Measurements from ENCODE around the gene WDR72.

Gene WDR72

GRCh38 chr15:53573091-53573490, 186.4 kb downstream of the WDR72 start:
- POLR2A ChIA-PET: no interaction called here
- no peak for TF ChIP-seq L3MBTL2 (conservative IDR thresholded peaks at IDR 0.05)
- TF ChIP-seq ZNF384 (IDR thresholded peaks at IDR 0.05): no peak
- no peak for TF ChIP-seq FOXA1 (IDR thresholded peaks at IDR 0.05)
- TF ChIP-seq NFRKB (IDR thresholded peaks at IDR 0.05): no peak
- no peak for TF ChIP-seq SP1 (IDR thresholded peaks at IDR 0.05)
- no peak for TF ChIP-seq FOXM1 (IDR thresholded peaks at IDR 0.05; ENCODE audit: borderline replicate concordance)
- TF ChIP-seq HDGF (IDR thresholded peaks at IDR 0.05; ENCODE audit: borderline replicate concordance): no peak
- CTCF ChIA-PET: no interaction called here
- no peak for DNase-seq (ENCODE audit: extremely low spot score)

DNA sequence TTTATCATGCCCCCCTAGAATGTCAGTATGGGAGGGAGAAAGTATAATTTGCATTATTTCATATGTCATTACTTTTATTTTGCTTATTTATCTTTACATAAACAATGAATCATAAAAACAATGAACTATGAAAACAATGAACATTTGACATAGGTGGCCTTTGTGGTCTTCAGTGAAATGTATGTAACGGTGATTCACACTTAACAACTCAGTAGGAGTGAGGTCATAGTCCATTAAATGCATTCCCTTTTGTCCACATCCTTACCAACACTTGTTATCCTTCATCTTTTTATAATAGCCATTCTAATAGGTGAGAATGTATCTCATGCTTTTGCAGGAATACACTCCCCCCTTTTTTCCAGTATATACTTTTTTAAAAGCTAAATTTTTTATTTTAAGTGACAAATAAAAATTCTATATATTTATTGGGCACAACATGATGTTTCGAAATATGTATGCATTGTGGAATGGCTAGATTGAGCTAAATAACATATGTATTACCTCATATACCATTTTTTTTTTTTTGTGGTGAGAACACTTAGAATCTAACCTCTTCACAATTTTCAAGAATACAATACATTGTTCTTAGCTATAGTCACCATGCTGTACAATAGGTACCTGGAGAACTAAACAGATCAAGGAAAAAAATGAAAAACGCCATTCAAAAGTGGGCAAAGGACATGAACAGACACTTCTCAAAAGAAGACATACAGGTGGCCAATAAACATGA, 189.5 kb downstream of the WDR72 start:
- TF ChIP-seq FOXA1 (IDR thresholded peaks at IDR 0.05): no peak
- no peak for TF ChIP-seq HDGF (IDR thresholded peaks at IDR 0.05; ENCODE audit: borderline replicate concordance)

GRCh38 chr15:53566912-53567311, 192.6 kb downstream of the WDR72 start:
- TF ChIP-seq FOXM1 (IDR thresholded peaks at IDR 0.05; ENCODE audit: borderline replicate concordance) (no peak), NFRKB (IDR thresholded peaks at IDR 0.05) (no peak), CTBP1 (IDR thresholded peaks at IDR 0.05; ENCODE audit: borderline replicate concordance) (no peak), PKNOX1 (IDR thresholded peaks at IDR 0.05) (no peak), SP1 (IDR thresholded peaks at IDR 0.05) (no peak), ARNT (IDR thresholded peaks at IDR 0.05) (no peak), ZNF384 (IDR thresholded peaks at IDR 0.05) (no peak)
- CTCF ChIA-PET: no interaction called here
- POLR2A ChIA-PET: no interaction called here
- DNase-seq (ENCODE audit: extremely low spot score): no peak

More for the DNA sequence above, 189.5 kb downstream of the WDR72 start:
- no peak for DNase-seq (ENCODE audit: extremely low spot score)
- CTCF ChIA-PET: no interaction called here
- POLR2A ChIA-PET: no interaction called here

DNA sequence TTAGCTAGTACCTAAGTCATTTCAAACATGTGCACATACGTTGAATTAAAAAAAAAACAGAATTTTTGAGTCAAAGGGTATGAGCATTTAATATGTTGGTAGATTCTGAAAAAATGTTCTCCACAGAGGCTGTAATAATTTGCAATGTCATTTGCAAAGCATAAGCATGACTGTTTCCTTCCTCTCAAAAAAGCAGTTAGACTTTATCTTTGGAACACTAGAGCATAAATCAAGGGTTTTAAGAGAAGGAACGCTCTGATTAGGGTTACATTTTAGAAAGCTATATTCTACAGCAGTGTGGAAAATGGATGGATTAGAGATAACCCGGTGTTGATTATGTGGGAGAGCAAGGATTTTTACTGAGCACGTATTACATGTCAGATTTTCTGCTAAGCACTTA, 193.7 kb downstream of the WDR72 start:
- no peak for TF ChIP-seq PKNOX1 (IDR thresholded peaks at IDR 0.05)
- TF ChIP-seq TARDBP (IDR thresholded peaks at IDR 0.05): no peak
- no peak for TF ChIP-seq CTBP1 (IDR thresholded peaks at IDR 0.05; ENCODE audit: borderline replicate concordance)
- TF ChIP-seq SUZ12 (IDR thresholded peaks at IDR 0.05): no peak
- TF ChIP-seq BHLHE40 (IDR thresholded peaks at IDR 0.05; ENCODE audit: borderline replicate concordance): no peak
- no peak for TF ChIP-seq NFRKB (IDR thresholded peaks at IDR 0.05)
- TF ChIP-seq FOXM1 (IDR thresholded peaks at IDR 0.05; ENCODE audit: borderline replicate concordance): no peak
- TF ChIP-seq LEF1 (IDR thresholded peaks at IDR 0.05; ENCODE audit: borderline replicate concordance): no peak
- no peak for TF ChIP-seq FOXA1 (IDR thresholded peaks at IDR 0.05)
- no peak for TF ChIP-seq FOXK2 (IDR thresholded peaks at IDR 0.05)
- no peak for TF ChIP-seq ZNF384 (IDR thresholded peaks at IDR 0.05)
- TF ChIP-seq ARNT (IDR thresholded peaks at IDR 0.05): no peak
- no peak for TF ChIP-seq ELF4 (IDR thresholded peaks at IDR 0.05)
- no peak for TF ChIP-seq L3MBTL2 (conservative IDR thresholded peaks at IDR 0.05)
- no peak for TF ChIP-seq HDGF (IDR thresholded peaks at IDR 0.05; ENCODE audit: borderline replicate concordance)
- TF ChIP-seq SP1 (IDR thresholded peaks at IDR 0.05): no peak
- ChIA-PET POLR2A (no interaction called here), CTCF (no interaction called here)
- DNase-seq (ENCODE audit: extremely low spot score): no peak

GRCh38 chr15:53564647-53565046, 194.8 kb downstream of the WDR72 start:
- CTCF ChIA-PET: no interaction called here
- DNase-seq (ENCODE audit: extremely low spot score): no peak
- POLR2A ChIA-PET: no interaction called here
- TF ChIP-seq ELF4 (IDR thresholded peaks at IDR 0.05) (no peak), SP1 (IDR thresholded peaks at IDR 0.05) (no peak), SUZ12 (IDR thresholded peaks at IDR 0.05) (no peak), NFRKB (IDR thresholded peaks at IDR 0.05) (no peak), FOXK2 (IDR thresholded peaks at IDR 0.05) (no peak), FOXM1 (IDR thresholded peaks at IDR 0.05; ENCODE audit: borderline replicate concordance) (no peak), CTBP1 (IDR thresholded peaks at IDR 0.05; ENCODE audit: borderline replicate concordance) (no peak), BHLHE40 (IDR thresholded peaks at IDR 0.05; ENCODE audit: borderline replicate concordance) (no peak), L3MBTL2 (conservative IDR thresholded peaks at IDR 0.05) (no peak), LEF1 (IDR thresholded peaks at IDR 0.05; ENCODE audit: borderline replicate concordance) (no peak), ARNT (IDR thresholded peaks at IDR 0.05) (no peak), FOXA1 (IDR thresholded peaks at IDR 0.05) (no peak), HDGF (IDR thresholded peaks at IDR 0.05; ENCODE audit: borderline replicate concordance) (no peak), TARDBP (IDR thresholded peaks at IDR 0.05) (no peak), ZNF384 (IDR thresholded peaks at IDR 0.05) (no peak)

GRCh38 chr15:53563627-53564026, 195.8 kb downstream of the WDR72 start:
- TF ChIP-seq BHLHE40 (IDR thresholded peaks at IDR 0.05; ENCODE audit: borderline replicate concordance) (no peak), ZNF384 (IDR thresholded peaks at IDR 0.05) (no peak), LEF1 (IDR thresholded peaks at IDR 0.05; ENCODE audit: borderline replicate concordance) (no peak), TARDBP (IDR thresholded peaks at IDR 0.05) (no peak), NFRKB (IDR thresholded peaks at IDR 0.05) (no peak)
- ChIA-PET CTCF (no interaction called here), POLR2A (no interaction called here)
- DNase-seq (ENCODE audit: extremely low spot score): no peak
